AG04450 (cell line): ENCODE data around the gene GPAM. TPM values are rescaled to one million over a fixed set of nuclear protein-coding genes. Genes with fewer than 3 reads are reported as not detected.

Experiments used
- CTCF ChIA-PET: fragments of 300-600, 350-600 bp; formaldehyde crosslinking; extraction: SDS; loops from one replicate; lab custom pipeline; 2022; ENCODE audit warnings: antibody characterized with exemption, inconsistent platforms; lab: Charles Lee
- POLR2A ChIA-PET: fragments of 350-600 bp; formaldehyde crosslinking; extraction: SDS; loops from one replicate; lab custom pipeline; 2021; ENCODE audit warnings: antibody characterized with exemption, inconsistent platforms; lab: Yijun Ruan, JAX
- DNase-seq: peaks from one replicate; pipeline ENCODE4 v3.0.0-alpha.2; 2011; ENCODE audit warnings: low read depth, low spot score
- H3K27ac ChIP-seq: one replicate; pipeline ENCODE4 v1.5.1; 2012; ENCODE audit warnings: low read depth, low read length, control low read depth
- H3K27me3 ChIP-seq: one replicate; pipeline ENCODE4 v1.6.0; 2012; ENCODE audit warnings: low read length; ENCODE audit not compliant: control insufficient read depth, insufficient read depth
- H3K4me3 ChIP-seq: 2 replicates; pipeline ENCODE4 v1.5.1; 2011; ENCODE audit warnings: mild to moderate bottlenecking, low read depth, low read length, control low read depth
- H3K9me3 ChIP-seq: 2 replicates; pipeline ENCODE4 v1.5.1; 2012; ENCODE audit warnings: low read length; ENCODE audit not compliant: control insufficient read depth, insufficient read depth
- polyA plus RNA-seq: library from polyadenylated mRNA; depleted of rRNA; stranded (reverse); fragments of >200 nt; gene quantifications from 2 replicates; pipeline ENCODE4 v1.2.3, GENCODE V29; 2011
- TF ChIP-seq, protein P1 (sequence below): IDR thresholded peaks from 2 replicates; pipeline ENCODE4 v1.5.1; 2011; ENCODE audit warnings: low read depth, low read length, control low read depth, inconsistent platforms

Gene GPAM
- polyA plus RNA-seq, 1 experiment: 10.6 TPM

DNA sequence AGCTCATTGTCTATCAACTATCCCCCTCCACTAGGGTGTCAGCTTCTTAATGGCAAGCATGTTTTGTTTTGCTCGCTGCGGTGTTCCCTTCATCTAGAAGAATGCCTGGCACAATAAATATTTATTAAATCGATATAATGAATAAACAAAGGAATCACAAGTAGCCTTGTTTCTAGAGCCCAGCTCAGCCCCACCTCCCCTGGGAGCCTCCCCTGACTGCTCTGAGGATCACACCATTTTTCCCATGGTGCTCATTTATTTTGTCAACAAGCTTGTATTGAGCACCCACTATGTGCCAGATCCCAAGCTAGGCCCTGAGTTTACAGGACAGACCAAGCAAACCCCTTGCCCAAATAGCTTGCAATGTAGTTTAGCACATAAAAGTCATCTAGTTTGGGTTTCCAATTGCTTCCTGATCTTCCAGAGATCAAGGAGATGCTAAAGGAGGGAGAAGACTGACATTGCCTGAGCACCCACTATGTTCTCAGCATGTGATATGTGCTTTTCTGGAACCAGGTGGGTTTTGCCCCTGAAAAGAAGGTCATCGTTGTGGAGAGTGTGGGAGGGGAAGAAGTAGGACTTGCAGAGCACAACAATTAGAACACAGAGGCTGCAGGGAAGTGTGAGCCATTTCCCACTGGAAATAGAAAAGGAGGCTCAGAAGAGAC, 42.3 kb upstream of the GPAM start:
- Histone ChIP-seq H3K27me3 (no peaks in the 10 kb centered on the region), H3K27ac (no peak overlapping the region), H3K4me3 (no peak overlapping the region), H3K9me3 (no peaks in the 10 kb centered on the region)
- no peak for DNase-seq
- TF ChIP-seq, protein P1, sequence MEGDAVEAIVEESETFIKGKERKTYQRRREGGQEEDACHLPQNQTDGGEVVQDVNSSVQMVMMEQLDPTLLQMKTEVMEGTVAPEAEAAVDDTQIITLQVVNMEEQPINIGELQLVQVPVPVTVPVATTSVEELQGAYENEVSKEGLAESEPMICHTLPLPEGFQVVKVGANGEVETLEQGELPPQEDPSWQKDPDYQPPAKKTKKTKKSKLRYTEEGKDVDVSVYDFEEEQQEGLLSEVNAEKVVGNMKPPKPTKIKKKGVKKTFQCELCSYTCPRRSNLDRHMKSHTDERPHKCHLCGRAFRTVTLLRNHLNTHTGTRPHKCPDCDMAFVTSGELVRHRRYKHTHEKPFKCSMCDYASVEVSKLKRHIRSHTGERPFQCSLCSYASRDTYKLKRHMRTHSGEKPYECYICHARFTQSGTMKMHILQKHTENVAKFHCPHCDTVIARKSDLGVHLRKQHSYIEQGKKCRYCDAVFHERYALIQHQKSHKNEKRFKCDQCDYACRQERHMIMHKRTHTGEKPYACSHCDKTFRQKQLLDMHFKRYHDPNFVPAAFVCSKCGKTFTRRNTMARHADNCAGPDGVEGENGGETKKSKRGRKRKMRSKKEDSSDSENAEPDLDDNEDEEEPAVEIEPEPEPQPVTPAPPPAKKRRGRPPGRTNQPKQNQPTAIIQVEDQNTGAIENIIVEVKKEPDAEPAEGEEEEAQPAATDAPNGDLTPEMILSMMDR: no peak
- CTCF ChIA-PET: interaction anchor here (1.4 kb wide), 1 partner anchor 81 kb away, joined by 4 read pairs; no protein-coding TSS in a partner anchor
- POLR2A ChIA-PET: no interaction called here

DNA sequence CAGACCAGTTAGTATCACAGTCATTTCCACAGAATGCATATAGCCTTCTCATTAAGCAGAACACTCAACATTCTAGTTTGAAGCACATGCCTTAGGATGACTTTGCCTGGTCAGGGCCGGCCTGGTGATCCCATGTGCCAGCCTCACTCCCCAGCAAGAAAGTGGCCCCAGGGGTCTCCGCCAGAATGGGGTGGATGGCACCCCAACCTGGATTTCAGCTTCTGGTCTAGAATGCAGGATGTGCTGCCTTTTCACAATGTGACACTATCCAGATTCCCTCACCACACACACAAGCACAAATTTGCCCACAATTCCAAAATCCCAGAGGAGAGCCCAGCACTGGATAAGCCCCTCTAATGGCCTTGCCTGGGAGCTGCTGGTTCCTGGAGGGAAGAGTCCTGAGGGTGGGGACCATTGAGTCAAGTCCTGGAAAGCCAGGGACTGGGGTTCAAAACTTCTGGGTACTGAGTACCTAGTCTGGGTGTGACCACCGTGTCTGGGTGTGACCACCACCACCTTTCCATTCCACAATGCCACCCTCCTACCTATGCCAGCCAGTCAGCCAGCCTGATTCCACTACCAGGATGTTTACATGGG, 41.5 kb upstream of the GPAM start:
- ChIA-PET CTCF (interaction anchor here (0.8 to 1.4 kb wide), 2 partner anchors 10 to 82 kb away, joined by 3 to 4 read pairs; no protein-coding TSS in a partner anchor), POLR2A (no interaction called here)
- no peak for DNase-seq
- no peak overlapping the region for H3K27ac ChIP-seq
- H3K27me3 ChIP-seq: no peaks in the 10 kb centered on the region
- TF ChIP-seq, protein P1: no peak
- H3K9me3 ChIP-seq: no peaks in the 10 kb centered on the region
- no peak overlapping the region for H3K4me3 ChIP-seq

DNA sequence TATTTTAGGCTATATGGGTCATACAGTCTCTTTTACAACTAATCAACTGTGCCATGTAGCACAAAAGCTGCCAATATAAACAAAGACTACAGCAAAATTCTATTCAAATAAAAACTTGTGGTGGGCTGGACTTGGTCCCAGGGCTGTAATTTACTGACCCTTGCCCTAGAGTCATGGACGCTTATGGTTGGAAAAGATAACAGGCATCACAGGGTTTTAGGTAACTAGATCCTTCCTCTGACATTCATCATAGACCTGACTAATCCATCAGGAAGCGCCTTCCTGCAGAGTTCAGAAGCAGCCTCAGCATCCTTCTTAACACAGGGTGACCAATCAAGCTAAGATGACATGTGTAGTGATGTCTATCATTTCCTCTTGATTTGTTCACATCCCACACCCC, 40.2 kb upstream of the GPAM start:
- ChIA-PET POLR2A (no interaction called here), CTCF (no interaction called here)
- DNase-seq: no peak
- H3K4me3 ChIP-seq: no peak overlapping the region
- H3K9me3 ChIP-seq: no peaks in the 10 kb centered on the region
- H3K27ac ChIP-seq: no peak overlapping the region
- TF ChIP-seq, protein P1: no peak
- no peaks in the 10 kb centered on the region for H3K27me3 ChIP-seq

DNA sequence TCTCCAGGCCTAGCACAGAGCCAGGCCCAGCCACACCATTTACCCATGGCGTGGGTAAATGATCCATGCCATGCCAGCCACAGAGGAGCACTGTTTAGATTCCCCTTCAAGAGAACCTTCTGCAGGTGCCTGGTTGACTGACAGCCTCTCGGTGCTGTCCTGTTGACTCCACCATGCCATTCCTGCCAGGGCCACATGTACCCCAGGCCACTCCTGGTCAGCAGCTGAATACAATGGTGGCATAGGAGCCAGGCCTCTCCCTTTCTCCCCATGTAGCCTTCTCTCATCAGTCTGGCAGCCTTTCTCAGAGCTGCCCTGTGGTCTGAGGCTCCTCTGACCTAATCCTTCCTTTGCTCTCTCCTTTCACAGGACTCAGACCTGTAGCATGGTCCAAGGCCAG, 39.2 kb upstream of the GPAM start:
- H3K9me3 ChIP-seq: no peaks in the 10 kb centered on the region
- CTCF ChIA-PET: no interaction called here
- no peak for DNase-seq

DNA sequence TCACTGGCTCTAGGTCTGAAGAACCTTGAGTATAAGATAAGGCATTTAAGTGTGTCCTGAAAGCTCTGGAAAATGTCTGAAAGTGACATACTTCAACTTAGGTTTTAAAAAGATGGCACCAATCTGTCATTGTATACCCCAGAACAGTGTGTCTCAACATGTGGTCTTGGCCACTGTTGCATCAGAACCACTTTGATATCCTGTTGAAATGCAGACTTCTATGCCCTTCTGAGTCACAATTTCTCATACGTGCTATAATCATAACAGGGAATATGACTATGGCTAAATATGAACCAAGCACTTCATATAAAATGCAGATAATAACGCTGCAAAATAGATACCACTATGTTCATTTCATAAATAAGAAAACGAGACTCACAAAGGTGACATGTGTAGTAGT, 38.0 kb upstream of the GPAM start:
- POLR2A ChIA-PET: no interaction called here
- Histone ChIP-seq H3K27ac (no peak overlapping the region), H3K4me3 (no peak overlapping the region), H3K9me3 (no peaks in the 10 kb centered on the region), H3K27me3 (no peaks in the 10 kb centered on the region)
- CTCF ChIA-PET: no interaction called here
- TF ChIP-seq, protein P1: no peak
- DNase-seq: no peak

More for the DNA sequence above, 39.2 kb upstream of the GPAM start:
- Histone ChIP-seq H3K27ac (no peak overlapping the region), H3K4me3 (no peak overlapping the region), H3K27me3 (no peaks in the 10 kb centered on the region)
- TF ChIP-seq, protein P1: no peak
- POLR2A ChIA-PET: no interaction called here
